Right lobe of liver (tissue), 6 donors: ENCODE data around the gene FGGY. TPM values are rescaled to one million over a fixed set of nuclear protein-coding genes. Genes with fewer than 3 reads are reported as not detected.
"Not testable (repeated sequence)": the region's sequence is repeated elsewhere in the genome, so short reads cannot be mapped to it uniquely, and the experiment has no call there.

Experiments
- ATAC-seq, 4 donors: fragments of 200-7000 bp; cut with Tn5 transposase; one replicate each; pipeline ENCODE4 v1.9.1; 2020; ENCODE audit warnings: mild to moderate bottlenecking in 4 of 4, moderate library complexity in 4 of 4
- DNase-seq, 3 donors: peaks; one replicate each; pipeline ENCODE4 v3.0.0-alpha.2; 2020
- H3K27ac ChIP-seq, 3 donors: fragments of 200-600 bp; one replicate each; pipeline ENCODE4 v1.8.0; 2022
- H3K27me3 ChIP-seq, 2 donors: fragments of 200-600 bp; one replicate each; pipeline ENCODE4 v1.8.0; 2022
- H3K36me3 ChIP-seq, 4 donors: fragments of 200-600 bp; sonication (generic) in 1 of 4; one replicate each; pipeline versions ENCODE4 v1.5.1 to v1.8.0; 2017 to 2022; ENCODE audit warnings: control low read depth in 1 of 4
- H3K4me1 ChIP-seq, 4 donors: fragments of 200-600 bp; sonication (generic) in 1 of 4; one replicate each; pipeline versions ENCODE4 v1.5.1 to v1.8.0; 2017 to 2022; ENCODE audit warnings: control low read depth in 1 of 4
- H3K4me3 ChIP-seq, 3 donors: fragments of 200-600 bp; one replicate each; pipeline ENCODE4 v1.8.0; 2022
- H3K9me3 ChIP-seq, 4 donors: fragments of 200-600 bp; sonication (generic) in 1 of 4; one replicate each; pipeline versions ENCODE4 v1.5.1 to v1.8.0; 2017 to 2022; ENCODE audit warnings: control low read depth in 1 of 4
- POLR2A ChIP-seq: fragments of 450-650 bp; IDR thresholded peaks from one replicate; pipeline ENCODE4 v1.6.1; 2017; ENCODE audit warnings: antibody characterized with exemption, mild to moderate bottlenecking
- WGBS: methylation state at CpG from one replicate; pipeline ENCODE4 v1.1.6; 2018; ENCODE audit warnings: low coverage, low lambda C conversion rate; ENCODE audit not compliant: insufficient coverage; ENCODE audit errors: missing lambda C conversion rate; 5-methylcytosine and 5-hydroxymethylcytosine counted together
- intact Hi-C, 2 donors: fragments of 100-400 bp; cut with DNase I; formaldehyde crosslinking; loops; one replicate each; pipeline versions ENCODE4 v1.11.2 to v1.14.1; 2022
- total RNA-seq, 6 experiments: library from RNA; depleted of rRNA in 2 of 6; stranded (reverse); fragments of >200 nt in 2 of 6; fragmentation: NEBNext Ultra II Directional in 3 of 6; extraction: Animal tissue kit (Norgen Biotek cat#: 25700) in 3 of 6; gene quantifications; one replicate each; pipeline versions ENCODE4 v1.1.0 to v1.2.4, GENCODE V29; 2016 to 2023
- TF ChIP-seq, protein P1 (sequence below), 4 donors: fragments of 200-600 bp in 3 of 4; fragments of 450-650 bp in 1 of 4; IDR thresholded peaks; one replicate each; pipeline versions ENCODE4 v1.5.1 to v1.8.0; 2016 to 2022; ENCODE audit warnings: antibody characterized with exemption in 4 of 4, mild to moderate bottlenecking in 2 of 4
- donor health status: DM: no; HTN: yes; CAD: no.
- donor health status: DM: no; HTN: no; CAD: no.
- donor health status: DM: no; HTN: no; CAD: no.
- donor health status: DM: no; HTN: yes; CAD: no.
- donor health status: DM: no; HTN: yes; CAD: no.

FGGY gene
- total RNA-seq, 6 experiments from 2014 or later, result 45.5 to 84.2 (median 58.7) TPM

DNA sequence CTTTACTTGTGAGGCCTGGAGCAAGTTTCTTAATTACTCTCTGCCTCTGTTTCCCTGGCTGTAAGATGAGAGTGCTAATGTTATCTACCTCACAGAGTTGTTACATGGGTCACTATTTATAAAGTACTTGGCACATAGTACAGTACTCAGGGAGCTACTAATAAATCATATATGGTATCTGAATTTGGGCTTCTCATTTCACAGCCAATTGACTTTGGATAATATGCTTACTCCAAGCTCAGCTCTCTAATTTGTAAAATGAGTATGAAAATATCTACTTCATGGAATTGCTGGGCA is 409.4 kb downstream of the FGGY start:
- DNase-seq (no peak), ATAC-seq (no peak)
- Histone ChIP-seq H3K4me1 (no peaks in the 10 kb centered on the region), H3K4me3 (no peak overlapping the region), H3K36me3 (no peaks in the 10 kb centered on the region), H3K27me3 (no peaks in the 10 kb centered on the region), H3K27ac (no peak overlapping the region), H3K9me3 (no peaks in the 10 kb centered on the region)
- no peak for TF ChIP-seq POLR2A
- TF ChIP-seq, protein P1, sequence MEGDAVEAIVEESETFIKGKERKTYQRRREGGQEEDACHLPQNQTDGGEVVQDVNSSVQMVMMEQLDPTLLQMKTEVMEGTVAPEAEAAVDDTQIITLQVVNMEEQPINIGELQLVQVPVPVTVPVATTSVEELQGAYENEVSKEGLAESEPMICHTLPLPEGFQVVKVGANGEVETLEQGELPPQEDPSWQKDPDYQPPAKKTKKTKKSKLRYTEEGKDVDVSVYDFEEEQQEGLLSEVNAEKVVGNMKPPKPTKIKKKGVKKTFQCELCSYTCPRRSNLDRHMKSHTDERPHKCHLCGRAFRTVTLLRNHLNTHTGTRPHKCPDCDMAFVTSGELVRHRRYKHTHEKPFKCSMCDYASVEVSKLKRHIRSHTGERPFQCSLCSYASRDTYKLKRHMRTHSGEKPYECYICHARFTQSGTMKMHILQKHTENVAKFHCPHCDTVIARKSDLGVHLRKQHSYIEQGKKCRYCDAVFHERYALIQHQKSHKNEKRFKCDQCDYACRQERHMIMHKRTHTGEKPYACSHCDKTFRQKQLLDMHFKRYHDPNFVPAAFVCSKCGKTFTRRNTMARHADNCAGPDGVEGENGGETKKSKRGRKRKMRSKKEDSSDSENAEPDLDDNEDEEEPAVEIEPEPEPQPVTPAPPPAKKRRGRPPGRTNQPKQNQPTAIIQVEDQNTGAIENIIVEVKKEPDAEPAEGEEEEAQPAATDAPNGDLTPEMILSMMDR (IDR thresholded peaks at IDR 0.05), result no peak
- intact Hi-C loops, result no loop called here

GRCh38 chr1:59707178-59707791 is 410.4 kb downstream of the FGGY start:
- H3K4me3 ChIP-seq, result no peak overlapping the region
- no peaks in the 10 kb centered on the region for H3K27me3 ChIP-seq
- H3K9me3 ChIP-seq, result no peaks in the 10 kb centered on the region
- H3K36me3 ChIP-seq, result no peaks in the 10 kb centered on the region
- WGBS, result 82% methylated on average over 7 of the region's 7 CpGs
- H3K27ac ChIP-seq, result no peak overlapping the region
- TF ChIP-seq, protein P1 (IDR thresholded peaks at IDR 0.05), result no peak
- no peak for TF ChIP-seq POLR2A
- no peaks in the 10 kb centered on the region for H3K4me1 ChIP-seq
- no peak for DNase-seq
- intact Hi-C loops, result no loop called here
- peak in 3 of 4 donors; percentile 31 to 51 (median 33) for ATAC-seq

DNA sequence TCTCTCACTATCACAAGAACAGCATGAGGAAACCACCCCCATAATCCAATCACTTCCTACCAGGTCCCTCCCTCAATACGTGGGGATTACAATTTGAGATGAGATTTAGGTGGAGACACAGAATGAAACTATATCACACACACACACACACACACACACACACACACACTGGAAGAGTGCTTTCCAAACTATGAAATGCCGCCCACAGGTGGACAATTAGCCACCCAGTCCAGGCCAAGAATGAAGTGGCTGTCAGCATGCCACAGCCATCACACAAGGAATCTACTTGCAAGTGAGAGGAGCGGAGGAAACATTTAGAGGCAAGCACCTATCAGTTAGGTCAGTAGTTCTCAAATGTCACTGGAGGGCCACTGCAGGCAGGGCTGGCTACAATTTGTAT is 412.4 kb downstream of the FGGY start:
- Histone ChIP-seq H3K27me3 (no peaks in the 10 kb centered on the region), H3K27ac (no peak overlapping the region), H3K4me3 (no peak overlapping the region), H3K4me1 (no peaks in the 10 kb centered on the region), H3K9me3 (no peaks in the 10 kb centered on the region), H3K36me3 (no peaks in the 10 kb centered on the region)
- intact Hi-C loops, result no loop called here
- peak in 1 of 4 donors; percentile 12 for ATAC-seq
- DNase-seq, result no peak
- TF ChIP-seq, protein P1 (IDR thresholded peaks at IDR 0.05), result no peak
- TF ChIP-seq POLR2A, result no peak
- WGBS, result 100% methylated on average over 2 of the region's 3 CpGs

DNA sequence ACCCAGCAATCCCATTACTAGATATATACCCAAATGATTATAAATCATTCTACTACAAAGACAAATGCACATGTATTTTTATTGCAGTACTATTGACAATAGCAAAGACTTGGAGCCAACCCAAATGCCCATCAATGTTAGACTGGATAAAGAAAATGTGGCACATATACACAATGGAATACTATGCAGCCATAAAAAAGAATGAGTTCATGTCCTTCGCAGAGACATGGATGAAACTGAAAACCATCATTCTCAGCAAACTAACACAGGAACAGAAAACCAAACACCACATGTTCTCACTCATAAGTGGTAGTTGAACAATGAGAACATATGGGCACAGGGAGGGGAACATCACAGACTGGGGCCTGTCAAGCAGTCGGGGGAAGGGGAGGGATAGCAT is 414.0 kb downstream of the FGGY start:
- 82% methylated on average over 2 of the region's 2 CpGs for WGBS
- intact Hi-C loops, DNase-seq, H3K27me3 ChIP-seq, H3K4me3 ChIP-seq, ATAC-seq, H3K36me3 ChIP-seq, H3K27ac ChIP-seq, H3K4me1 ChIP-seq, H3K9me3 ChIP-seq: not testable (repeated sequence)

GRCh38 chr1:59714219-59714618 is 417.3 kb downstream of the FGGY start:
- intact Hi-C loops, result no loop called here
- no peaks in the 10 kb centered on the region for H3K4me1 ChIP-seq
- DNase-seq (no peak), ATAC-seq (no peak)
- no peak overlapping the region for H3K4me3 ChIP-seq
- TF ChIP-seq, protein P1 (IDR thresholded peaks at IDR 0.05), result no peak
- TF ChIP-seq POLR2A, result no peak
- no peak overlapping the region for H3K27ac ChIP-seq
- no peaks in the 10 kb centered on the region for H3K27me3 ChIP-seq
- H3K9me3 ChIP-seq, result no peaks in the 10 kb centered on the region
- no peaks in the 10 kb centered on the region for H3K36me3 ChIP-seq
